Stimulated activated naive CD4-positive, alpha-beta T cell (primary cell): Measurements from ENCODE around the gene CLK4.
A peak's percentile ranks its signal among the peaks of the same experiment; 100 is the strongest.

Experiments
- DNase-seq, 6 experiments: peaks; one replicate each; lab custom pipeline; 2025; lab: John Stamatoyannopoulos, UW

CLK4 gene

GRCh38 chr5:178637356-178638074, 10.7 kb upstream of the CLK4 start:
- DNase-seq = no peak

- no peak for DNase-seq
Measured at GRCh38 chr5:178632285-178632684, 5.4 kb upstream of the CLK4 start.

GRCh38 chr5:178630951-178631350, 4.1 kb upstream of the CLK4 start:
- no peak for DNase-seq

GRCh38 chr5:178630475-178630930, 3.7 kb upstream of the CLK4 start:
- no peak for DNase-seq

GRCh38 chr5:178627259-178627598, 379 bp upstream of the CLK4 start:
- no peak for DNase-seq

- peak in 2 of 6 experiments; percentile 24 to 30 for DNase-seq
Measured at GRCh38 chr5:178625679-178626483, 969 bp downstream of the CLK4 start.

GRCh38 chr5:178624631-178625546, 2.0 kb downstream of the CLK4 start:
- no peak for DNase-seq

DNA sequence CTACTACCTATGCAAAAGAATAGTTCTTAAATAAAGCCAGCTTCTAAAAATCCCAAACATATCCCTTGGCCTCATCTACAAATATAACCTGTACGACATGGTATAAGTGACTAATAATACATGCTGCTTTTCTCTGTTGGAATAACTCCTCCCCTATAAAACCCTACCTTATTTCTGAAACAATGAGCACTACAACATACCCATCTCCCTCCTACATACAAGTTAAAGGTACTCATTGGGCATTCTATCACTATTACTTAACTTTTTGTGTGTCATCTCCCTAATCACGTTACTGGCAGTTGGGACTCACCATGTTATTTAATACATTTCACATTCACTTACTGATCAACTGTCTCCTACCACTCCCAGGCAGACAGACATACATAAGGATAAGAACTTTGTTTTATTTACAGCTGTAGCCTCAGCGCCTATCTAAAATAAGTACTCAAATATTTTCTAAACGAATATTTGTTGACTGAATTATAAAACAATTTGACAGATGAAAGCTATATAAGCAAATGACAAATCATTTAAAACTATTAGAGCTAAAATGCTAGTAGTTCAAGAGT, 4.1 kb downstream of the CLK4 start:
- DNase-seq = no peak

- DNase-seq = no peak
Measured at GRCh38 chr5:178619390-178619789, 7.5 kb downstream of the CLK4 start.

DNA sequence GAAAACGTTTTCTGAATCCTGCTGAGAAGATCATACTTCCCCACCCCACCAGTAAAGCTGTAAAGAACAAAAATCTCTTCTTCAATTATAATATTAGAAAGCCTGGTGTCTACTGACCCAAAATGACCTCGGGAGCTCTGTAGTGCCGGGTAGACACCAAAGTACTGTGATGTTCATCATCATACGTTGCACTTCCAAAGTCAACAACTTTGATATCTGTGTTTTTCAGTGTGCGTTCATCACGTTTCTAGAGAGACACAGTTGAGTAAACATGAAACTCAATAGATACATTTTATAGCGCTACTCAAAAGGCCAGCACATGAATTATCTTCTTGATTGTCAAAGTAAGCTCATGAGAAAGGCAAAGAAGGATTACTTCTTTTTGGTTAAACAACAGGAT, 14.6 kb downstream of the CLK4 start:
- no peak for DNase-seq

DNA sequence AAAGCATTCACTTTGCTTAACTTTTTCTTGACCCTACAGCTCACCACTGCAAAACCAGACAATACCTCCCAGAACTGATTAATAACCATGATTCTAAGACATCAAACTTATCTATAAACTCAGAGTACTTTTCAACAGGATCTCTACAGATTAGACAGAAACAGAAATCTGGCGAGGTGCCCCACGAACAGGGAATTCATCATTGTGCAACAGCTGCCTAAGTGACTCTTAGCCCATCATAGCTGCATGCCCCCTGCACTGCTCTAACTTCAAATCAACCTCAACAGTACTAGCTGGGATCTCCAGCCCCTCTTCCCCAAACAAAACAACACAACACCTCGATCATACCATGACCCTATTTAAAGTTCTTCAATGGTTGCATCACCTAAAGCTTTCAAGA, 20.6 kb downstream of the CLK4 start:
- DNase-seq = no peak

- no peak for DNase-seq
Measured at GRCh38 chr5:178605788-178606187, 21.1 kb downstream of the CLK4 start.

DNA sequence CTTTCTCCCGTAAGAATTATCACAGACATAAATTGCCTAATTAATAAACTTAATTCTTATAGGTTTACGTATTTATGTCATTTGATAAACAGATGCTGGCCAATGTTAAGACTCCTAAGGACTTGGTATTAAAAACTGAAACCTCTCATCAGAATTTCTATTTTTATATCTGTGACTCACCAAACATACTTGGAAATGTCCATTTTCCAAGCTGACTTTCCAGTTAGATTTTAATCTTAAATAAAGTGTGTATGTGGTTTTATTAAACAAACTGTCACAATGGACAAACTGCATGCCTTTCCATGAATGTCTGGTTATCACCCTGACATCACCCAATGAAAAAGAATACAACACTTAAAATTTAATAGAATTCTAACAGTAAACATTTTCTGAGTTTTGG, 24.1 kb downstream of the CLK4 start:
- DNase-seq = no peak

- no peak for DNase-seq
Measured at GRCh38 chr5:178595750-178596149, 31.1 kb downstream of the CLK4 start.

DNA sequence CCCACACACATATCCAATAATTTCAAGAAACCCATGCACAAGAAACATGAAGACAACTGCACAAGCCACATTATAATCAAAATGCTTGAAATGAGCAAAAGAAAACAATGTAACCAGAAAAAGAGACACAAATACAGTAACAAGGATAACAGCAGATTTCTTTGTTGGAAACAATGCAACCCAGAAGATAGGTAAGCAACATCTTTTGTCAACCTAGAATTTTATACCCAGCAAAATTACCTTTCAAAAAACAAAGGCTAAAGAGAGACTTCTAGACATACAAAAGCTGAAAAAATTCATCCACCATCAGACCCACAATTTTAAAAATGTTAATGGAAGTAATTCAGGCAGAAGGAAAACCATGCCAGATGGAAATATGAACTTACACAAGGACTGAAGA, 31.7 kb downstream of the CLK4 start:
- no peak for DNase-seq

DNA sequence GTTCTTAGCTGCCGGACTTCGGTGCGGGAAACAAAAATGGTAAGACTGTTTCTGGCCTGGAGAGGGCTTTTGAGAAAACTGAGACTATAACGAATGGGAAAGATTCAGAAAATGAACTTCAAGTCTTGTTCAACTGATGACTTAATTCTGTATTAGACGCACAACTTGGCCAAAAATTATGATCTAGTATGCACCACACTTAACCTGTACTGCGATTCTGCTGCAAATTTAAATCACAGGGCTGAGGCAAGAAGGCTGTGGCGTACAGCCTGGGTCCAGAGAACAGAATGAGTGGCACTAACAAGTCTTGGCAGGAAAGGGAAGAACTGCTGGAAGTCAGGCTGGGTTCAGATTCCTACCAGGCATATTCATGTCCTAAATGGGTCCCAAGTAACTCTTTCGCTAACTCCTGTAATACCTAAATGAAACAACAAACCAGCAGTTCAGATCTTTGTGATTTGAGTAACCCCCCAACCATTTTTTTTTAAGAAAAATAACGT, 35.9 kb downstream of the CLK4 start:
- no peak for DNase-seq

GRCh38 chr5:178590141-178590923, 36.5 kb downstream of the CLK4 start, which contains the start of gene COL23A1:
COL23A1 (minus strand) TSS chr5:178590393.
- DNase-seq = peak; percentile 11 to 43 (median 30)

DNA sequence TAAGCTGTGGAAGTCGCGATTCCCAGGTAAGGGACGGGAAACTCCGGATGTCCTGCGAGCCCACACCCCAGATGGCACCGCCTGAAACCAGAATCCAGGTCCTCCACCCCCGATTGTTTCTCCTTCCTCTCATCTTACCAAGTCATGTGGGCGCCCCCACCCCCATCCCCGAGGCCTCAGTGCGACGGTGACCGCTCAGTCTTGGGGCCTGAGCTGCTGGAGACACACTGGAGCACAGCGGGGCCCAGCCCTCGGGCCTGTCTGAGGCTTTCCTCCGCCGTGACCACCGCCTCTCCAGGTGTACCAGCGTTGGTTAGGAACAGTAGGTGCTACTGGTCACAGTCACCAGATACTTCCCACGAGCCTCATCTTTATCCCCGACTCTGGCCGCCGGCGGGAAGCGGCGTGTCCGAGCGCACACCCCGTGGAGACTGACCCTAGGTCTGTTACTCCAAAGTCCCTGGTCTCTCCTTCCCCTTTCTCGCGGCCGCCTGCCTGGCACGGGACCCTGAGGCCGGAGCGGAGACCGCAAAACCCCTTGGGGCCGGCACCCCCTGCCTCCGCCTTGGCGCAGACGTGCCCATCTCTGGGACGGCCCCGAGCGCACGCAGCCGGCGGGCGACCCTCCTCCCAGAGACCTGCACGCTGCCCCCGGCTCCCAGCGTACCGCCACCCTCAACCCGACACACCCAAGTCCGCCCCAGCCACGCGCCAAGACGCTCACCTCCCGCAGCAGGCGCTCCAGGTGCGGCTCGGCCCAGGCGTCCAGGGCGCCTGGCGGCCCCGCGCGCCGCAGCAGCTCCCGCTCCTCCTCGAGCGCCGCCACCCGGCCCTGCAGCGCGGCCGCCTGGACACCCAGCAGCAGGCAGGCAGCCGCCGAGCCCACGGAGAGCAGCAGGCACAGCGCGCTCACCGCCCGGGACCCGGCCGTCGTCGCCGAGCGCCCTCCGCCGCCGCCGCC, 37.4 kb downstream of the CLK4 start:
- DNase-seq = peak in 2 of 6 experiments; percentile 8 to 9

DNA sequence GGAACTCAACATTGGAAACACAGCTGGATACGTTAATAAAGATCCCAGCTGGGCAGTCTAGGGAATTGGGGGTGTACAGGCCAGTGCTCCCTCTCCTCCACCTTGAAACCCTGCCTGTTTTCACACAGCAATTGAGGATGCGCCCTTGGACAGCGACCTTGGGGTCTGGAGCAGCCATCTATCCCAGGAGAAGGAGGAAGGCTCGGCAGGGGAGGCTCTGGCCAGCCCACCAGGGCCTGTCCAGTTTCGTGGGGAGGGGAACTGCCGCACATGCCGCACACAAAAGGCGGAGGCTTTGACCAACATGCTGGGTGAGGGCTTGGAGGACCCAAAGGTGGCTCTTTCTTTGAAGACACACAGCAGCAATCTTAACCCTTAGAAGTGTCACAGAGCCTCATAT, 38.1 kb downstream of the CLK4 start:
- no peak for DNase-seq
